Spinal cord (tissue), 10 donors: ENCODE measurements around the gene UBE2I. TPM values are rescaled to one million over a fixed set of nuclear protein-coding genes. Genes with fewer than 3 reads are reported as not detected.

Experiments used
- DNase-seq, 6 donors: peaks; one replicate each; pipeline versions ENCODE4 v3.0.0 to v3.0.0-alpha.2; 2013 to 2015; ENCODE audit warnings: low spot score in 6 of 6, low read depth in 4 of 6
- H3K27ac ChIP-seq: one replicate; pipeline ENCODE4 v1.5.1; 2013; ENCODE audit warnings: low read depth, low read length, control low read depth
- H3K27me3 ChIP-seq: one replicate; pipeline ENCODE4 v1.6.1; 2013; ENCODE audit warnings: low read length; ENCODE audit not compliant: control insufficient read depth, insufficient read depth
- H3K36me3 ChIP-seq: one replicate; pipeline ENCODE4 v1.6.1; 2013; ENCODE audit warnings: low read length; ENCODE audit not compliant: control insufficient read depth, insufficient read depth
- H3K4me1 ChIP-seq: one replicate; pipeline ENCODE4 v1.6.1; 2013; ENCODE audit warnings: low read length; ENCODE audit not compliant: control insufficient read depth, insufficient read depth
- H3K4me3 ChIP-seq: one replicate; pipeline ENCODE4 v1.5.1; 2013; ENCODE audit warnings: low read depth, low read length, control low read depth
- H3K9me3 ChIP-seq: one replicate; pipeline ENCODE4 v1.6.1; 2013; ENCODE audit warnings: low read length; ENCODE audit not compliant: control insufficient read depth, insufficient read depth
- WGBS: methylation state at CpG from one replicate; pipeline ENCODE4 v1.1.5; 2013; ENCODE audit warnings: missing lambda C conversion rate; ENCODE audit not compliant: insufficient coverage; 5-methylcytosine and 5-hydroxymethylcytosine counted together
- polyA plus RNA-seq, 2 donors: library from polyadenylated mRNA; unstranded; fragments of 120-200 nt; gene quantifications; one replicate each; pipeline ENCODE4 v1.2.1, GENCODE V29; 2013; ENCODE audit not compliant: insufficient read length in 2 of 2
- total RNA-seq, 2 donors: library from RNA; depleted of rRNA in 1 of 2; stranded (reverse); fragments of 120-200 nt in 1 of 2; fragments of >200 nt in 1 of 2; gene quantifications; one replicate each; pipeline versions ENCODE4 v1.2.3 to v1.2.4, GENCODE V29; 2013 to 2014
- donor health status: healthy.

Gene UBE2I
- total and polyA plus RNA-seq, 4 donors, result 28.7 to 139 (median 82.3) TPM

- peaks cover 23% of the 10 kb centered on the region for H3K36me3 ChIP-seq
- DNase-seq, result peak in 2 of 6 donors; percentile 43 to 83
- H3K4me3 ChIP-seq, result no peak overlapping the region
- 4% methylated on average over 33 of the region's 34 CpGs for WGBS
- H3K9me3 ChIP-seq, result no peaks in the 10 kb centered on the region
- peaks cover 53% of the 10 kb centered on the region for H3K4me1 ChIP-seq
- no peak overlapping the region for H3K27ac ChIP-seq
- H3K27me3 ChIP-seq, result peaks cover 45% of the 10 kb centered on the region
Observed at GRCh38 chr16:1331712-1332617, 22.5 kb downstream of the UBE2I start.

- no peak for DNase-seq
- H3K4me3 ChIP-seq, result no peak overlapping the region
- H3K27ac ChIP-seq, result no peak overlapping the region
- WGBS, result 5% methylated on average over 24 of the region's 26 CpGs
- H3K27me3 ChIP-seq, result peaks cover 45% of the 10 kb centered on the region
- H3K36me3 ChIP-seq, result peaks cover 20% of the 10 kb centered on the region
- no peaks in the 10 kb centered on the region for H3K9me3 ChIP-seq
- peaks cover 60% of the 10 kb centered on the region for H3K4me1 ChIP-seq
Observed at GRCh38 chr16:1332618-1333148, 23.2 kb downstream of the UBE2I start.

- H3K27me3 ChIP-seq, result peaks cover 45% of the 10 kb centered on the region
- peaks cover 23% of the 10 kb centered on the region for H3K36me3 ChIP-seq
- H3K9me3 ChIP-seq, result no peaks in the 10 kb centered on the region
- H3K4me1 ChIP-seq, result peaks cover 65% of the 10 kb centered on the region
- peak in 1 of 6 donors; percentile 49 for DNase-seq
- H3K27ac ChIP-seq, result no peak within 1 kb of the TSS
- WGBS, result 2% methylated on average over 83 of the region's 83 CpGs
- H3K4me3 ChIP-seq, result peak within 1 kb of the TSS; percentile 16
Observed at GRCh38 chr16:1333149-1333812, 23.8 kb downstream of the UBE2I start, which contains the start of gene BAIAP3. Gene BAIAP3, plus strand, starts transcription at chr16:1333645. Its CDS starts 4,905 bp downstream, at chr16:1338550.

GRCh38 chr16:1333854-1334700 lies 24.6 kb downstream of the UBE2I start:
- no peaks in the 10 kb centered on the region for H3K9me3 ChIP-seq
- DNase-seq, result peak in 1 of 6 donors; percentile 20
- H3K4me3 ChIP-seq, result peak overlapping the region; percentile 16
- no peak overlapping the region for H3K27ac ChIP-seq
- 2% methylated on average over 70 of the region's 78 CpGs for whole genome bisulfite sequencing
- H3K36me3 ChIP-seq, result peaks cover 30% of the 10 kb centered on the region
- H3K27me3 ChIP-seq, result peaks cover 45% of the 10 kb centered on the region
- peaks cover 65% of the 10 kb centered on the region for H3K4me1 ChIP-seq

- Histone ChIP-seq H3K27ac (peak overlapping the region; percentile 49), H3K36me3 (peaks cover 37% of the 10 kb centered on the region), H3K27me3 (peaks cover 45% of the 10 kb centered on the region), H3K9me3 (no peaks in the 10 kb centered on the region), H3K4me3 (peak overlapping the region; percentile 16), H3K4me1 (peaks cover 65% of the 10 kb centered on the region)
- 18% methylated on average over 5 of the region's 9 CpGs for WGBS
- no peak for DNase-seq
Observed at GRCh38 chr16:1334739-1335138, 25.3 kb downstream of the UBE2I start.

- Histone ChIP-seq H3K36me3 (peaks cover 43% of the 10 kb centered on the region), H3K9me3 (no peaks in the 10 kb centered on the region), H3K4me1 (peaks cover 65% of the 10 kb centered on the region), H3K4me3 (no peak overlapping the region), H3K27ac (peak overlapping the region; percentile 49), H3K27me3 (peaks cover 41% of the 10 kb centered on the region)
- 14% methylated on average over 10 of the region's 16 CpGs for WGBS
- DNase-seq, result peak in 3 of 6 donors; percentile 46 to 79 (median 67)
Observed at GRCh38 chr16:1335211-1335971, 26.0 kb downstream of the UBE2I start.

GRCh38 chr16:1335996-1336395 lies 26.6 kb downstream of the UBE2I start:
- no peak overlapping the region for H3K4me3 ChIP-seq
- 3% methylated on average over 10 of the region's 12 CpGs for WGBS
- H3K9me3 ChIP-seq, result no peaks in the 10 kb centered on the region
- peaks cover 38% of the 10 kb centered on the region for H3K27me3 ChIP-seq
- DNase-seq, result peak in 4 of 6 donors; percentile 56 to 94 (median 71)
- peak overlapping the region; percentile 45 for H3K27ac ChIP-seq
- peaks cover 49% of the 10 kb centered on the region for H3K36me3 ChIP-seq
- peaks cover 65% of the 10 kb centered on the region for H3K4me1 ChIP-seq

- WGBS, result 54% methylated on average over 14 of the region's 15 CpGs
- Histone ChIP-seq H3K9me3 (no peaks in the 10 kb centered on the region), H3K27ac (no peak overlapping the region), H3K4me3 (no peak overlapping the region), H3K36me3 (peaks cover 56% of the 10 kb centered on the region), H3K27me3 (peaks cover 33% of the 10 kb centered on the region), H3K4me1 (peaks cover 61% of the 10 kb centered on the region)
- no peak for DNase-seq
Observed at GRCh38 chr16:1336619-1337018, 27.2 kb downstream of the UBE2I start.
